Measurements from ENCODE around the gene ZNF263. TPM values are rescaled to one million over a fixed set of nuclear protein-coding genes. Genes with fewer than 3 reads are reported as not detected.

ZNF263 gene
- total RNA-seq, 1 experiment from 2014 or later = 29.5 TPM

DNA sequence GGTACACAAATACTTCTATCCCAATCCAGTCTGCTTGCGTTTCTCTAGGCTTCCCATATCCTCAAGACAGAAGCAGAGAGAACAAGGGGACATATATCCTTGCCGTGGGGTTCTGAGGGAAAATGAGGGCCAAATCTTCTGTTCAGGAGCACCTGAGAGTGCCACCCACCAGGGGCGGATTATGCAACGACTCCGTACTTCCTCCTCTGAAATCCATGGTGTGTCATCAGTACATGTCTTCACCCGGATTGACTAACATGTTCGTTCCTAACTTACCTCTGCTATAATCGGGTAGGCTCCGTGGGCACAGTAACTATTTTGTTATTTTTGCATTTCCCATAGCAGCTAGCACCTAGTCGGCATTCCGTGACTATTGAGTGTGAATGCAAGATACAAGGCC lies 40.6 kb upstream of the ZNF263 start:
- no peak overlapping the region for H3K27ac Mint-ChIP-seq
- H3K4me3 Mint-ChIP-seq = no peak overlapping the region
- peaks cover 3% of the 10 kb centered on the region; the same call in 1 of the 2 replicates for H3K36me3 Mint-ChIP-seq
- no peak for TF ChIP-seq ZNF232 (CRISPR knock-in tag; IDR thresholded peaks at IDR 0.05)
- no peak for TF ChIP-seq MYBL2 (CRISPR knock-in tag; IDR thresholded peaks at IDR 0.05)
- TF ChIP-seq CBFB (CRISPR knock-in tag; IDR thresholded peaks at IDR 0.05; ENCODE audit: low read depth) = no peak
- no peak for TF ChIP-seq ZMAT4 (CRISPR knock-in tag; IDR thresholded peaks at IDR 0.05)
- TF ChIP-seq AR (CRISPR knock-in tag; IDR thresholded peaks at IDR 0.05) = no peak
- TF ChIP-seq KAT7 (CRISPR knock-in tag; IDR thresholded peaks at IDR 0.05; ENCODE audit: borderline replicate concordance) = no peak
- no peak for ATAC-seq
- peaks cover 50% of the 10 kb centered on the region for H3K9me3 Mint-ChIP-seq
- ChIA-PET CTCF (no interaction called here), POLR2A (no interaction called here)
- H3K4me1 Mint-ChIP-seq = no peaks in the 10 kb centered on the region
- H3K27me3 Mint-ChIP-seq (ENCODE audit: low read depth) = peaks cover 53% of the 10 kb centered on the region
- DNase-seq (ENCODE audit: low spot score) = no peak

- peaks cover 57% of the 10 kb centered on the region for H3K27me3 Mint-ChIP-seq (ENCODE audit: low read depth)
- no peak for DNase-seq (ENCODE audit: low spot score)
- H3K4me1 Mint-ChIP-seq = no peaks in the 10 kb centered on the region
- ATAC-seq = no peak
- CTCF ChIA-PET = no interaction called here
- H3K4me3 Mint-ChIP-seq = no peak overlapping the region
- H3K27ac Mint-ChIP-seq = no peak overlapping the region
- POLR2A ChIA-PET = no interaction called here
- H3K9me3 Mint-ChIP-seq = peaks cover 48% of the 10 kb centered on the region
- H3K36me3 Mint-ChIP-seq = peaks cover 3% of the 10 kb centered on the region; the same call in 1 of the 2 replicates
- TF ChIP-seq SP1 (CRISPR knock-in tag; conservative IDR thresholded peaks at IDR 0.05) (no peak), CREM (CRISPR knock-in tag; IDR thresholded peaks at IDR 0.05) (no peak), ATF2 (CRISPR knock-in tag; IDR thresholded peaks at IDR 0.05; ENCODE audit: borderline replicate concordance, low read depth) (no peak), SMAD4 (CRISPR knock-in tag; IDR thresholded peaks at IDR 0.05) (no peak), AR (CRISPR knock-in tag; IDR thresholded peaks at IDR 0.05) (no peak), ELF4 (CRISPR knock-in tag; IDR thresholded peaks at IDR 0.05; ENCODE audit: low read depth) (no peak), CTCF (IDR thresholded peaks at IDR 0.05) (no peak), JAZF1 (CRISPR knock-in tag; IDR thresholded peaks at IDR 0.05) (no peak)
- TF ChIP-seq, protein P1, sequence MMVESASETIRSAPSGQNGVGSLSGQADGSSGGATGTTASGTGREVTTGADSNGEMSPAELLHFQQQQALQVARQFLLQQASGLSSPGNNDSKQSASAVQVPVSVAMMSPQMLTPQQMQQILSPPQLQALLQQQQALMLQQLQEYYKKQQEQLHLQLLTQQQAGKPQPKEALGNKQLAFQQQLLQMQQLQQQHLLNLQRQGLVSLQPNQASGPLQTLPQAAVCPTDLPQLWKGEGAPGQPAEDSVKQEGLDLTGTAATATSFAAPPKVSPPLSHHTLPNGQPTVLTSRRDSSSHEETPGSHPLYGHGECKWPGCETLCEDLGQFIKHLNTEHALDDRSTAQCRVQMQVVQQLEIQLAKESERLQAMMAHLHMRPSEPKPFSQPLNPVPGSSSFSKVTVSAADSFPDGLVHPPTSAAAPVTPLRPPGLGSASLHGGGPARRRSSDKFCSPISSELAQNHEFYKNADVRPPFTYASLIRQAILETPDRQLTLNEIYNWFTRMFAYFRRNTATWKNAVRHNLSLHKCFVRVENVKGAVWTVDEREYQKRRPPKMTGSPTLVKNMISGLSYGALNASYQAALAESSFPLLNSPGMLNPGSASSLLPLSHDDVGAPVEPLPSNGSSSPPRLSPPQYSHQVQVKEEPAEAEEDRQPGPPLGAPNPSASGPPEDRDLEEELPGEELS (CRISPR knock-in tag; IDR thresholded peaks at IDR 0.05) = no peak
- TF ChIP-seq, protein P2, sequence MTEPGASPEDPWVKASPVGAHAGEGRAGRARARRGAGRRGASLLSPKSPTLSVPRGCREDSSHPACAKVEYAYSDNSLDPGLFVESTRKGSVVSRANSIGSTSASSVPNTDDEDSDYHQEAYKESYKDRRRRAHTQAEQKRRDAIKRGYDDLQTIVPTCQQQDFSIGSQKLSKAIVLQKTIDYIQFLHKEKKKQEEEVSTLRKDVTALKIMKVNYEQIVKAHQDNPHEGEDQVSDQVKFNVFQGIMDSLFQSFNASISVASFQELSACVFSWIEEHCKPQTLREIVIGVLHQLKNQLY (CRISPR knock-in tag; IDR thresholded peaks at IDR 0.05) = no peak
These were observed 39.4 kb upstream of the ZNF263 start for GRCh38 chr16:3243882-3244281.

Measured in WTC11 (cell line).